ENCODE data around the gene VCX2. TPM values are rescaled to one million over a fixed set of nuclear protein-coding genes. Genes with fewer than 3 reads are reported as not detected.
"Not testable (repeated sequence)": the region's sequence is repeated elsewhere in the genome, so short reads cannot be mapped to it uniquely, and the experiment has no call there.

VCX2 gene
- total RNA-seq: not detected

DNA sequence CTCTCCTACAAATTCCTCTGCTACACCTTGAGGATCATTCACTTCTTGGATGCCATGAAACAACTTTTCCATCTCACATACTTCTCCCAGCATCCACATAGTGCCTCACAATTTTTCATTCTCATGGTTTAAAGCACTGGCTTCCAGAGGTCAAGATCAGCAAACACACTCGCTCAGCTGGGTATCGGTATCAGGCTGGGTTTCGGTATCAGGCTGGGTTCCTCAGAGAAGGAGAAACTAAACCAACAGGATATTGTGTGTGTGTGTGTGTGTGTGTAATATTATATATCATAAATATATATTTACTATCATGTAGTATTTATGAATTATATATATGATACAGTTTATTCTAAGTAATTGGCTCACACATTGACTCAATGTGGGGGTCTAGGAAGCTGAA is at the start of gene VCX2:
TSS of gene VCX2 (minus strand) at position 99 of the 400 bp plus-strand sequence. CDS start 624 bp downstream, outside the sequence.
- ATAC-seq: not testable (repeated sequence)

DNA sequence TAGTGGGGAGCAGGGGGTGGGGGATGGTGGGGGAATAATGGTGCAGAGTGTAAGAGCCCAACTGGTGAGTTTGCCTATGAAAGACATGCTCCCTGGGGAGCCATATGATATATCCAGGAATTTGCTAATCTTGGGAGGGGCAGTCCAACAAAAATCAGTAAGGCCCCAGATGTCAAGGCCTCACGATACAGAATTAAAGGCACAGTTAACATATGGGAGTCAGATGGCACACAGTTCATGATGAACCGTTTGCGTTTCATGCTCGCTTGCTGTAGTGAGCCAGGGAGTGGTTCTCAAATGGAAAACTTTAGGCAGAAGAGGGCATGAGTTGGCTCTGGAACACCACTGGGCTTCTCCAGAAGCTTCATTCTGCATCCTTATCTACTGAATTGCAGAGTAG is 33.9 kb upstream of the VCX2 start:
- ATAC-seq: no peak

DNA sequence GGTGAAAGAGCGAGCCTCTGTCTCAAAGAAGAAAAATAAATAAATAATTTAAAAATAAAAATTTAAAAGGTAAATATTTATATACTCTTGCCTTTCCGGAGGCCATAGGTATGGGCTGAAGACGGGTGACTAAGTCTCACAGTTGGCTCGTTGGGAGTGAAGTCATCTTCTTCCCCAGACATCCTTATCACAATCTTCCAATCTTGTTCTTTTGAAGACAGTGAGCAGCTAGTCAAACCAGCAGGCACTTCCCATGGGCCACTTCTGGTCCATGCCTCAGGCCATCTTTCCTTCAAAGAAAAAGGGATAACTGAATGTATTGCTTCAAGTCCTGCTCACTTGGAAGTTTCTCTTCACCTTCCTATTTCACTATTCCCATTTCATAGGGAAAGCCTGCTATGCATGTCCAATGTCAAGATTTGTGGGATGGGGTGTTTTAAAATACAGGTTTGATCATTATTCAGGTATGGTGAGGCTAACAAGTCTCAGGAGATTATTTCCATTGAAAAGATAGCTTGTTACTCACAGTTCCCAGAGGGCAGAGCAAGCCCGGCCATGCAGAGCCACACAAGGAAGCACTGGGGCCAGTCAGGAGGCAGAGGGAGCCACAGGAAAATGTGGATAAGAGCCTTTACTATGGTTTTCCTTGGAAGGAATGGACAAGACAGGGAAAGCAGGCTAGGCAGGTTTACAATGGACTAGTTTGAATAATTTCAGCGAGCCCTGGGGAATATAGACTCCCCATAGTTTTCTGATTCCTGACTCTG is 33.3 kb upstream of the VCX2 start:
- ATAC-seq: peak; percentile 87

DNA sequence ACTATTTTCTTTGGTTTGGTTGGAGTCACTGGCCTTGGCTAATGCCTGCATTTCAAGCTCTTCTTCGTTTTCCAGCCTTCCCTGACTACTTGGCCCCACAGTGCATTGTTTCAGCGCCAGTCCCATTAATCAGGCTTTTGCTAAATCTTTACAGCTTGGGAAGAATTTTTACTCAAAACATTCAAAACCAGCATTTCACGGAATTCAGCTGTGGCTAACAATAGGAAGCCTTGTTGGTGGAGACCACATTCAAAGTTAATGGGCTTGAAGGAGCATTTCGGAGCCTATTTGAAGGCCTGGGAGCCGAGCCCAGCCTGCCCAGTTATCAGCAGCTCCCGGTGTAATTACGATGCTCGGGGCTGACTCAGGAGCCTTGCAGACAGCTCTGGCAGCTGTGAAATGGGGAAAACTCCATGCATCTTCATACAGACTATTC is 30.8 kb upstream of the VCX2 start:
- no peak for ATAC-seq

DNA sequence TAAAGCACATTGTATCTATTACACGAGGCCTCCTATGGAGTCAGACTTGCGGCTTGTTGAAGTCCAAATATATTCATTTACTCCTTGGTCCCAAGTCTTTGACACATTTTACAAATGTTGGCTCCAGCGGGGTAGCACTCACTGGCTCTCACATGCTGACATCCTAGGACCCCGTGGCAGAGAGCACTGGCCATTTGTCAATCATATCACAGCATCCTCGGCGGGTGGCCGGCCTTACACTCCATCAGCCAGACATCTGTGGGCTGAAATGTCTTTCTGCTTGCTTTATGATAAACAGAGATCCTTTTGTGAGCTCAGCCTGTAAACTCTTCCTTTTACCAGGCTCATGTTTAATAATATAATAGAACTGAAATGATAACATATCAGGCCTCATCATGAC is 25.7 kb upstream of the VCX2 start:
- ATAC-seq: no peak

DNA sequence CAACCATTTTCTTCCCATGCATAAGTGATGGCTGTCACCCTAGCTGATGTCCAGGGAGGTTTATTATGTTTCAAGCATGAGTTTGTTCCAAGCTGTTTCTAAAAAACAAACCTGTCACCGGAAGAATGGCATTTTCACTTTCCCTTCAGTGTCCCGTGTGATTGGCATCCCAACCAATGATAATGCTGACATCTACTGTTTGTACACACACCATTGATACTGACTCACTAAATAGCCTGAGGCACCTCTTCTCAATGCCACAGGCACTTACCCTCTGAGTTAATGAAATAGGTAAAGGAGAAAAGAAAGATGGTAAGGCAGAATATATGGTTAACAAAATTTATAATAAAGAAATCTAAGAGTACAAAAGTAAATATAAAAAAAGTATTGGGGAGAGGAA is 23.1 kb upstream of the VCX2 start:
- ATAC-seq: no peak

DNA sequence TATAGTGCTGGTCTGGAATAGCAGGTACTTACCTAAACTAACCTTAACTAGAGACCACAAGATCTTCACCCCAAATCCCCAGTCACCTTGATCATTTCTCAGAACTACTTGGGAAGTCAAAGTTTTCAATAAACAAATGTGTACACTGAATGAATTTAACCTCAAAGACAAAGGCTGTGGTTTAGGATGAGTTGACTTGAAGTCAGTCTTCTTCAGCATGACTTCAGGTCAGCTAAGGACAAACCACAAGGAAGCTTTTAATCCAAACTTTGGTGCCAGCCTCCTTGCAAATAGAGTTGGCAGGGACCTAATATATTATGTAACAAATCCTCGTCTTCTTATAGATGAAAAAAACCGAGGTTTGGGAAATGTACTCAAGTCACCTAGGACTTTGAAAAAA is 21.2 kb upstream of the VCX2 start:
- no peak for ATAC-seq

DNA sequence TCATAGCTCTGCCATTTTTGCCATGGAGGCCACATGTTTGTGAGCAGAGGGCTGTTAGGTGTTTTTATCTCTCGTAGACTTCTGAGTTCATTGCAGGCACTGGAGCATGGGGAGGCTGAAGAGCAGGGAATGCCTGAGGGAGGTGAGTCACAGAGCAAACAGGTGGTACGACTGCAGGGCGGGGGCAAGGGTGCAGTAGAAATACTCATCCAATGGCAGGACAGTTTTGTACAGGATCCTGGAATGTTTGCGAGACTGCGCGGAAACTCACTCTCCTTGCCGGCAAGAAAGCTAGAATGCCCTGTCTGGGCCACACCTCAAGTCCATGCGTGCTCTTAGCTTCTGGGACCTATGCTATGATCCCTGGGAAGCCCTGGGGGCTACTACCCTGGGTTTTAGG is 20.0 kb upstream of the VCX2 start:
- peak; percentile 98 for ATAC-seq

DNA sequence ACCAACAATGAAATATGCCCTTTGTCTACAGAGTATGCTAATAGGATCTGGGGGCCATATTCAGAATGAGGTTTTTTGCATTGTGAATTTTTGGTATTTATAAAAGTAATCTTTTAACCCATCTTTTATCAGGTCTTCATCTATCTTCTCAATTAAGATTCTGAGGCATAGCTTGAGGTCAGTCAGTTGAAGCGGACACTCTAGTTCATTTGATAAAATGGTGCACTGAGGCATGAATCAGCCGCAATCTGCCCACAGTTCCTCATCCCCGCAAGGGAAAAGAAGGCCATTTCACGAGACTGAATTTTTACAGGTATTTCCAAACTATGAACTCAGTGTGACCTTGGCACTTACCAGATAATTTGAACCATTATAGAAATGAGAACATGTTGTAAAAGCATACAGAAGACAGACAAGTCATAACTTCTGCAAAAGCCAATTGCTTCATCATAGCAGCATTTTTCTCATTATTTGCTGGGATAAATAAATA is 19.3 kb upstream of the VCX2 start:
- ATAC-seq: peak; percentile 15

DNA sequence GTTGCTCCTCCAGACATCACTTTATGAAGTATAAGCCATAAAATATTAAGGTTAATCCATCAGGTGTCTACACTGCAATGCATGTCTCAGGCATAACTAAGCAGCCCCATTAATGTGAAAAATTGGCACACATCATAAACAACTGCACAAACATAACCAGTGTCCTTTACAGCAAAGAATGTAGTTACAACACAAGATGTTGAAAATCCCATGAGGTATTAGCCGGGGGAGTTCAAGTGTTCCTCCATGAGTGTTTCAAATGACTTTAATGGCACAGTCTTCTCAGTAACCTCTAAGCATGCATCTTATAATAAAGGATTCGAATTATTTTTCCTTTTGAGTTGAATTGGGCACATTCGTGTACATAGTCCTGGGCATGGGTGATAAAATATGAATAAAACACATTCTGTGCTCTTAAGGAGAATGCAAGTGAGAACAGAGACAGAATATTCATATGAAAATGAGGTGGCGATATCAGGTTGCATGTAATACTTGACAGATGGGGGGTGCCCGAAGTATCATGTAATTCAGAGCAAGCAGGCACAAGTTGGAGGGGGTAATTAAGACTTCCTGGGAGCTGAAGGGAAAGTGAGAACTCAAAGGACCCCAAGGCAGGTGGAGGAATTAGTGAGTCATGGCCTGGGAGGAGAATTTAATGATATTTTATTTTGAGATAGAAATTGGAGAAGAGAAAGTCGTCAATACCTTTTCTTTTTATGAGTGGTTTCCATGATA is 18.2 kb upstream of the VCX2 start:
- no peak for ATAC-seq

DNA sequence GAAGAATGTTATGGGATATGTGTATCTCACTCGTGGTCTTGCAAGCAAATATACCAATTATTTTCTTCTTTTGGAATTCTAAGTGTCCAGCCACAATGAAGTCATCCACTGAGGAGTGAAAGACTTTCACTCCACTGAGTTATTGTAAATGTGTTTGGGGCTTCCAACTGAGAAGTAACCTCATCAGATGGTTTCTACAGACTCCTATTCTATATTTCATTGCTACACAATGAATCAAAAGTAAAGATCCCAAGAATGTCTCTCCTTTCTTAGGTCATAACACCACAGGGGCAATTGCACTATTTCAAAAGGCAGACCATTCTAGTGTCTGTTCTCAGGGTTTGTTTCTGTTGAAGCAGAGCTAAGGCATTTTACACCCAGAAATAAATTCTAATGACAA is 12.3 kb upstream of the VCX2 start:
- no peak for ATAC-seq

DNA sequence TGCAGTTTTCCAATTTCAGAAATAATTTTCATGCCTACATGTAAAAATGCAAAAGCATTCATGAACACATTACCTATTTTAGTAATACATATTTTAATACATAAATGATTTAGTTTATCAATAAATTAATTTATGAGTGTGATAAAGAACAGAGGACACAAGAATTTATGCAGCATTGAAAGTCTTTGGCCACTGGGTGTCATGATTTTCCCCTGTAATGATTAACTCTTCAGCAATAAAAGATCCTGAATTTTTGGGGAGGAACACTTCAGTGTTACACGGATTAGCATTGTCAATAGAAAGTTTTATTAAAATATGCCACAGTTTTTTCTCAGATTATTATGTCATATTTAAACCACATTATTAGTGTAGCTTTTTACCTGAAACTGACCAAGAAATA is 8.6 kb upstream of the VCX2 start:
- no peak for ATAC-seq

DNA sequence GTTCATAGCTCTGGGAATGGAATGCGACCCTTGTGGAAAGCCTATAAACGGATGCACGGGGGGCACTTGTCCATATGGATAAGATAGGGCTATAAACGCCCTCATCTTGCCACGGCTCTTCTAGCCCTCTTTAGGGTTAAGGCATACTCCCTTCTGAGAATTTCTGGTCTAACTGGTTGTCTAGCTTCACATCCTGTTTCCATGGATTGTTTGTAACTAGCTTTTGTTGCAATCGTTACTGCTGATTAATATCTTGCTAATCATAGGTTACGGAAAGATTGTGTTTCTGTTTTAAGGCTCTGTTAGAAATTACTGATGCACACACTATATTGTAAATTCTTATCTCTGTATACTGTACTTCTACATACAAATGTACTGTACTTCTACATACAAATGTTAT is 17.1 kb downstream of the VCX2 start:
- not testable (repeated sequence) for ATAC-seq

DNA sequence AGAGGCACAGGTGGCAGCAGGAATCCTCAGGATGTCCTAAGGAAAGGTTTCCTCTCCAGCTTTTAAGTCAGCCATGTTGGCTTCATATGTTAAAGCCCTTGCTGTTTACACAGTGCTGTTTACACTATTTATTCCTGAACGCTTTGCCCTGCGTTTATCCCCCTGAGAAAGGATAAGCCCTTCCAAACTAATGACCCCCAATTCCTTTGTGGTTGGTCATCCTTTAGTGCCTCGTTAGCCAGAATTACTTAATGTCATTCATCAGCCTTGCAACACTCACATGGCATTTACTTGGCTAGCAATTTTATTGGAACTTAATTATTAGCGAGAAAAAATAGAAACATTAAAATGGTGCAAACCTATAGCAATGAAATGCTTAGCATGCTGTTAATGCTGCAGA is 23.8 kb downstream of the VCX2 start:
- no peak for ATAC-seq

DNA sequence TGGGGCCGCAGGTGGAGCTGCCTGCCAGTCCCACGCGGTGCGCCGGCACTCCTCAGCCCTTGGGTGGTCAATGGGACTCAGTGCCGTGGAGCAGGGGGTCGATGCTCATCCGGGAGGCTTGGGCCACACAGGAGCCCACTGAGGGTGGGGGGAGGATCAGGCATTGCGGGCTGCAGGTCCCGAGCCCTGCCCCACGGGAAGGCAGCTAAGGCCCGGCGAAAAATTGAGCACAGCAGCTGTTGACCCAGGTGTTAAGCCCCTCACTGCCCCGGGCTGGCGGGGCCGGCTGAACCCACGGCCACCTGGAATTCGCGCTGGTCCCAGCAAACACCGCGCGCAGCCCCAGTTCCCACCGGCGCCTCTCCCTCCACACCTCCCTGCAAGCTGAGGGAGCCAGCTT is 26.1 kb downstream of the VCX2 start:
- no peak for ATAC-seq

DNA sequence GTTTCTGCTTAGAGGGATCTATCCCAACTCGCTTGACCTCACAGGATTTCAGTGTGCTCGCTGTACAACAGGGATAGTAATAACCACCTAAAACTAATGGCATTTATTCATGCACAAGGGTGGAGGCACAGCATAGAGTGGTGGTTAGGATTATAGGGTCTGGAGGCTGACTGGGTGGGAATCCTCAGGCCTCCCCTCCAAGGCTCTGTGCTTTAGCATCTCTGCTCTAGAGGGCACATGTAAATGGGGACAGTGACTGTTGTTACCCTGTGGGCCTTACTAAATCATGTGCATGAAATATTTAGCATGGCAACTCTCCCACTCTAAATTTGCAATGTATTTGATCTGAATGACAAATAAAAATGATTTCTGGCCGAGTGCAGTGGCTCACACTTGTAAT is 29.2 kb downstream of the VCX2 start:
- no peak for ATAC-seq

DNA sequence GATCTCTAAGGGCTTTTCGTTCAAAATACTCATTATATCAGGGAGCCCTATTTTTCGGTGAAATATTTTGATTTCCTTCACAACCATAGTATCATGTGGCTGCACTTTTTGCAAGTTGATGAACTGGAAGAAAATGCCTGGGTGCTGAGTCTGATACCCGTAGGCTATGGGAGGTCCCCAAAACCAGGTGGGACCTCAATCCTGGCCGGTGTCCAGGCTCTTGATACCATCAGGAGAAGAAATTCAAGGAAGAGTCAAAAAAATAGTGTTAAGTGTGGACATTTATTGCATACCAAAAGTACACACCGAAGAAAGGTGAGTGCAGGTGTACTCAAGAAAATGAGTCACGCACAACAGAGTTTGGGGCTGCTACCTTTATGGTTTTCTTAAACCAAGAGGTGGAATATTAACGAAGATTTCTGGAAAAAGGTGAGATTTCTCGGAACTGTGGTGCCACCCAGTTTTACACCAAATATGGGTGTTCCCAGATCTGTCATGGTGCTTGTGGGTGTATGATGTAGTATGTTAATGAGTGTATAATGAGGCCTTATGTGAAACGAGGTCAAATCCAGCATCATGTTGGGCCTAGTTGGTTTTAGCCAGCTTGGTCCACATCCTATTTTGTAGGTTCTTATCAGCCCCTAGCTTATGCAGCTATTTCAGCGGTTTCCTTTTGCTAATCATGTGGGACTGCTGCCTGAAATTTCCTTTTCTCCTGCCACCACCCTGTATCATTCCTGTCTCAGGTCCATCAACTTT is 29.9 kb downstream of the VCX2 start:
- ATAC-seq: no peak

DNA sequence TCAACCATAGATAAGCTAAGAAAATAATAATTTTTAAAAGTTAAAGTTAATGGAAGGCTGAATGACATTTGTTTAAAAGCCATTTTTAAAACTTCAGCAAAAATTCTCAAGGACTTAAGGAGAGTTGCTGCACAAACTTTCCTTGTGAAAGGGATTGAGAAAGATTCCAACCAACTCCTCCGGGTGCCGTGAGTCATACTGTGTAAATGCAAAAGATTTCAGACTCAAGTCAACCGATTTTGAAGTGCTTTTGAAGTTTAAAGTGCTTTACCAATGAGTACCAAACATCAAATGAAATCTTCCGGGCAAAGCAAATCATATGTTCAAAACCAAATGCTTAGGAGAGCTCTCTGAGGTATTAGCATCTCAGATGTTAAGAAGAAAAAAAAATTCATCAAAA is 31.4 kb downstream of the VCX2 start:
- ATAC-seq: peak; percentile 48

DNA sequence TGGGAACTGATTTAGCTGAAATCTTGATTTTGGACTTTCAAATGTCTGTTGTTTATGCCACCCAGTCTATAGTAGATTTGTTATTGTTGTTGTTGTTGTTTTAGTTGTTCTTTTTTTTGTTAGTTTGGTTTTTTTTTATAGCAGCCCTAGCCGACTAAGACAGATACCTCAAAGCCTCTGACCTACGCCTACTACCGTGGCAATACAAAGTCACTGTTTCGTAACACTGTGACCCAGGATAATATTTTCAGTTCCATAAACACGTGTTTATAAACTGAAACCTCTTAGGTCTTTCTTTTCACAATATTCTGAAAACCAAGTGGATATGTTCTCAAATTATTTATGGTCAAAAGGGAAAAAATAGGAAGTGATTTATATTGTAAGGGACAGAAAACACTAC is 32.8 kb downstream of the VCX2 start:
- no peak for ATAC-seq

DNA sequence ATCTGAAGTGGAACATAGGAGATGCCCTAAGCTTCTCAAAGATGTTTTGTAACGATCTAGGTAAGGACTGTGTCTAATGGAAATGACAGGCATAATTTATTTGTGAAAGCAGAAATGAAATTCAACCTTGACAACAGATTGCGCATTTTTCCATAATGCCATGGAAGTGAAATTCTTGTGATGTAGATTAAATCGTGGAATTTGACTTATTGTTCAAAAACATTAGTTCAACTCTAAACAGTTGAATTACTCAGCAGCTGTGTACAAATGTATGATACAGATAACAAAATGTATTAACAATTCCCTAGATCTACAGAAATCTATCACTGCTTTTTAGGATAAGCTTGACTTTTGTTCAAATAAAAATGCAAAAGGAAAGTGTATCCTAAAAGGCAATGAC is 44.4 kb downstream of the VCX2 start:
- no peak for ATAC-seq

DNA sequence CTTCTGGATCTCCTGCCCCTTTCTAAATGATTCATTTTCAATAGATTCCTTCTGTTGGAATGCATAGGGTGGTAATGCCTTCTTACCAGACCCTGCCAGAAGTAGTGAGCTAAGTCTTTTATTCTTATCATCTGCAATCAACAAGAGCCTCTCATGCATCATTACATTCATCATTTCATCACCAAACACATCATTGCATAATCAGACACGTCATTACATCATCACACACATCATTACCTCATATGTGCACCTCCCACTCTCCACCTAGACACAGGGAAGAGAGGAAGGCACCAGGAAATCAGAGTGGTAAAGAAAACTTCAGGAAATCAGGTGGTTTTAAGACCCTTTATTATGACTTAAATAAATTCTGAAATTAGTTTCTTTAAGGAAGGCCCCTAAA is 45.0 kb downstream of the VCX2 start:
- no peak for ATAC-seq

DNA sequence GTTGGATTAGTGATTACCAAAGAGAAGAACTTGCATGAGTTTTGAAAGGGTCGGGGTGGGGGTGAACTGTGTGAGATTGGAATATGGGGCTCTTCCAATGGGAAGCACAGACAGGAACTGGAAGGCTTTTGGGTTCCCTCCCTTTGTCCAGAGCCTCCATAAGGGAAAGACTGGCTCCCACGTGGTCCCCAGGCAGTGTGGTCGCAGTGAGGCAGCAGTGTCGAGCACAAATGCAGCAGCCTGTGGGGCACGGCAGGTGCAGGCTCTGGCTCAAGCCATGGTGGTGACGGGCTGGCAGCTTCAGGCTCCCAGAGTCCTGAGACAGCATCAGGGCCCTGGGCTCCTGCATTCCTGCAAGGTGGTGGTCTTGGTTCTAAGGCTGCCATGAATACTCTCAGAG is 45.5 kb downstream of the VCX2 start:
- ATAC-seq: no peak

DNA sequence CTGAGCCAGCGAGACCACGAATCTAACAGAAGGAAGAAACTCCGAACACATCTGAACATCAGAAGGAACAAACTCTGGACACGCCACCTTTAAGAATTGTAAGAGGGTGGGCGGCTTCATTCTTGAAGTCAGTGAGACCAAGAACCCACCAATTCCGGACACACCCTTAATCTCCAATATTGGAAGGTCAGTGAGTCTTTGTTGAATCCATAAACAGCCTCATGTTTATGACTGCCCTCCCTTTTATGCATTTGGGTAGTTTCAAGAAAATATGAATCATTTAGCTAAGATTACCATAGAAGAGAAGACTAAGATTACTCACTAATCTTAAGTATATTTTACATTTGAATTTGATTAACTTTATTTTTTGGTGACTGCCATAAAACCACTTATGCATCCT is 48.5 kb downstream of the VCX2 start:
- no peak for ATAC-seq
